ENCODE measurements around the gene DDX4. TPM values are rescaled to one million over a fixed set of nuclear protein-coding genes. Genes with fewer than 3 reads are reported as not detected.
"Not testable (repeated sequence)": the region's sequence is repeated elsewhere in the genome, so short reads cannot be mapped to it uniquely, and the experiment has no call there.

DDX4 gene
- polyA plus RNA-seq, 1 experiment, result not detected

DNA sequence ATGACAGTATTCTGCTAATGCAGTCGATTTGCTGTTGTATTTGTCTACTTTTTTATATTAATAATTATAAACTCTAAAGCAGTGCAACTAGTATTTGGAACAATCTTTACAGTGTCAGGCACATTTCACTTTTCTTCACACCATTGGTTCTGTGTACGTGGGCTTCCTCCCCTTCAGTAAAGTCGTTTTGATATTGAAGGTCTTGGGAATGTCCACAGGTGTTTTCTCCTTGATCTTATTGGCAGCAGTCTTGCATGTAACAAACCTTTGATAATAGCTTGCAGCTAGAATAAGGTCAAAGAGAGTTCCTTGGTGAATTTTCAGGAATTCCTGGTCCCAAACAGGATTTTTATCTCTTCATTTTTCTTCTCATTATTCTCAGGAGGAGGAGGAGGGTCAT lies 12.2 kb downstream of the DDX4 start:
- Histone ChIP-seq H3K27me3 (ENCODE audit: control insufficient read depth, insufficient read depth, low read length) (peaks cover 3% of the 10 kb centered on the region), H3K4me3 (ENCODE audit: low read depth, low read length) (no peak overlapping the region), H3K9me3 (ENCODE audit: control insufficient read depth, insufficient read depth, low read length) (no peaks in the 10 kb centered on the region), H3K27ac (ENCODE audit: low read depth, low read length) (no peak overlapping the region)
- ChIA-PET POLR2A (no interaction called here), CTCF (no interaction called here)
- TF ChIP-seq, protein P1, sequence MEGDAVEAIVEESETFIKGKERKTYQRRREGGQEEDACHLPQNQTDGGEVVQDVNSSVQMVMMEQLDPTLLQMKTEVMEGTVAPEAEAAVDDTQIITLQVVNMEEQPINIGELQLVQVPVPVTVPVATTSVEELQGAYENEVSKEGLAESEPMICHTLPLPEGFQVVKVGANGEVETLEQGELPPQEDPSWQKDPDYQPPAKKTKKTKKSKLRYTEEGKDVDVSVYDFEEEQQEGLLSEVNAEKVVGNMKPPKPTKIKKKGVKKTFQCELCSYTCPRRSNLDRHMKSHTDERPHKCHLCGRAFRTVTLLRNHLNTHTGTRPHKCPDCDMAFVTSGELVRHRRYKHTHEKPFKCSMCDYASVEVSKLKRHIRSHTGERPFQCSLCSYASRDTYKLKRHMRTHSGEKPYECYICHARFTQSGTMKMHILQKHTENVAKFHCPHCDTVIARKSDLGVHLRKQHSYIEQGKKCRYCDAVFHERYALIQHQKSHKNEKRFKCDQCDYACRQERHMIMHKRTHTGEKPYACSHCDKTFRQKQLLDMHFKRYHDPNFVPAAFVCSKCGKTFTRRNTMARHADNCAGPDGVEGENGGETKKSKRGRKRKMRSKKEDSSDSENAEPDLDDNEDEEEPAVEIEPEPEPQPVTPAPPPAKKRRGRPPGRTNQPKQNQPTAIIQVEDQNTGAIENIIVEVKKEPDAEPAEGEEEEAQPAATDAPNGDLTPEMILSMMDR (IDR thresholded peaks at IDR 0.05; ENCODE audit: low read depth, low read length), result no peak
- DNase-seq (ENCODE audit: low read depth, low spot score), result no peak

DNA sequence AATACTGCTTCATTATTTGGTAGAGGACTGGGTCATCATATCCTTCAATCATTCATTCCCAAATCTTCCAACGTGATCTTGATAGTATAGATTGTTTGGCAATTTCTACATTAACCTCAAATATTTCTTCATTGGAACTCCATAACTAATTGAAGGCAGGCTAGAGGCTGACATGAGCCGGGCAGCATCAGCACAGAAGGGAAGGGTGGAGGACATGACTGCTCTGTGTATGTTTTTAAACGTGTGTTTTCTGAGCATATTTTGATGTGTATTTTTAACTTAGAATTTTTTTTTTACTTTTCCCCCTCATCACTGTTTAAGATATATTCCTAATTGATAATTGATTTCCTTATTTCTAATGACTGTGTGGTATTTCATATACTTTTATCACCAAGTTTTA lies 12.6 kb downstream of the DDX4 start:
- ChIA-PET CTCF (no interaction called here), POLR2A (no interaction called here)
- H3K27me3 ChIP-seq (ENCODE audit: control insufficient read depth, insufficient read depth, low read length), result peaks cover 3% of the 10 kb centered on the region
- H3K4me3 ChIP-seq (ENCODE audit: low read depth, low read length), result no peak overlapping the region
- no peaks in the 10 kb centered on the region for H3K9me3 ChIP-seq (ENCODE audit: control insufficient read depth, insufficient read depth, low read length)
- DNase-seq (ENCODE audit: low read depth, low spot score), result no peak
- TF ChIP-seq, protein P1 (IDR thresholded peaks at IDR 0.05; ENCODE audit: low read depth, low read length), result no peak
- H3K27ac ChIP-seq (ENCODE audit: low read depth, low read length), result no peak overlapping the region

DNA sequence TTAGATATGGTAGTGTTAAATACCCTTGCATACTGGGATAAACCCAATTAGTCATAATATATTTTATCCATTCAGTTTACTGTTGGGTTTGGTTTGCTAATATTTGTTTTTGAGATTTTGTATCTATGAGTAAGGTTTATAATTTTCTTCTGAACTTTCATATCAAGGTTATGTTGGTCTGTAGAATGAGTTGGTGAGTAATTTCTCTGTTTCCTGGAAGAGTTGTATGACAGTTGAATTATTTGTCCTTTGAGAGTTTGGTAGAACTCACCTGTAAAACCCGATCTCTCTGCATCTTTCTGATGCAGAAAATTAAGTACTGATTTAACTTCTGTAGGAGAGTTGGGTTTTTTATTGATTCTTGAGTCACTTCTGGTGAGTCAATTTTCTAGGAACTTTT lies 20.4 kb downstream of the DDX4 start:
- H3K27me3 ChIP-seq (ENCODE audit: control insufficient read depth, insufficient read depth, low read length), result peaks cover 3% of the 10 kb centered on the region
- H3K27ac ChIP-seq (ENCODE audit: low read depth, low read length), result no peak overlapping the region
- TF ChIP-seq, protein P1 (IDR thresholded peaks at IDR 0.05; ENCODE audit: low read depth, low read length), result no peak
- ChIA-PET CTCF (no interaction called here), POLR2A (no interaction called here)
- DNase-seq (ENCODE audit: low read depth, low spot score), result no peak
- no peaks in the 10 kb centered on the region for H3K9me3 ChIP-seq (ENCODE audit: control insufficient read depth, insufficient read depth, low read length)
- H3K4me3 ChIP-seq (ENCODE audit: low read depth, low read length), result no peak overlapping the region

DNA sequence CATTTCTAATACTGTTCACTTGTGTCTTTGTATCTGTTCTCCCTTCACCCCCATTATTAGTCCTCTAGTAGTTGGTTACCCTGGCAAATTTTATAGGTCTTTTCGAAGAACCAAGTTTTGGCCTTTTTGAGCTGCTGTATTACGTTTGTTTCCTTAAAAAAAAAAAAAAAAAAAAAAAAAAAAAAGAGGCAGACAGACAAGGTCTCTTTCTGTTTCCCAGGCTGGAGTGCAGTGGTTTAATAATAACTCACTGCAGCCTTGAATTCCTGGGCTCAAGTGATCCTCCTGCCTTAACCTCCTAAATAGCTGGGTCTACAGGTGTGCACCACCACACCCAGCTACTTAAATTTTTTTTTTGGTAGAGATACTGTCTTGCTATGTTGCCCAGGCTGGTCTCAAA lies 20.9 kb downstream of the DDX4 start:
- H3K27me3 ChIP-seq (ENCODE audit: control insufficient read depth, insufficient read depth, low read length), result peaks cover 3% of the 10 kb centered on the region
- CTCF ChIA-PET, result no interaction called here
- H3K9me3 ChIP-seq (ENCODE audit: control insufficient read depth, insufficient read depth, low read length), result no peaks in the 10 kb centered on the region
- no peak overlapping the region for H3K27ac ChIP-seq (ENCODE audit: low read depth, low read length)
- TF ChIP-seq, protein P1 (IDR thresholded peaks at IDR 0.05; ENCODE audit: low read depth, low read length), result no peak
- DNase-seq (ENCODE audit: low read depth, low spot score), result no peak
- POLR2A ChIA-PET, result no interaction called here
- H3K4me3 ChIP-seq (ENCODE audit: low read depth, low read length), result no peak overlapping the region

DNA sequence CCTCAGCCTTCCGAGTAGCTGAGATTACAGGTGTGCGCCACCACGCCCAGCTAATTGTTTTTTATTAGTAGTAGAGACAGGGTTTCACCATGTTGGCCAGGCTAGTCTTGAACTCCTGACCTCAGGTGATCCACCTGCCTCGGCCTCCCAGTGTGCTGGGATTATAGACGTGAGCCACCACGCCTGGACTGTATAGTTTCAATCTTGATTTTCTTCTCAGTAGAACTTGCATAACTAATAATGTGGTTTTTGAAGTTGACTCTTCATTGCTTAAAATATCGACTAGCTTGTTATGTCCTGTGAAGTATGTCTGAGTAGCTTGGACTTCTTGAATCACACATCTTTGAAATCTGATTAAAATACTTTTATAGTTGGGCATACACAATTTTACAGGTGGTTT lies 23.9 kb downstream of the DDX4 start:
- CTCF ChIA-PET, result not testable (repeated sequence)
- POLR2A ChIA-PET, result interaction anchor here (0.7 kb wide), 1 partner anchor 70 kb away, joined by 3 read pairs; no protein-coding TSS in a partner anchor

More for the DNA sequence above, 23.9 kb downstream of the DDX4 start:
- H3K4me3 ChIP-seq (ENCODE audit: low read depth, low read length); DNase-seq (ENCODE audit: low read depth, low spot score); H3K9me3 ChIP-seq (ENCODE audit: control insufficient read depth, insufficient read depth, low read length); H3K27ac ChIP-seq (ENCODE audit: low read depth, low read length); H3K27me3 ChIP-seq (ENCODE audit: control insufficient read depth, insufficient read depth, low read length): not testable (repeated sequence)
